ENCODE results near the gene PSMC3IP. TPM values are rescaled to one million over a fixed set of nuclear protein-coding genes. Genes with fewer than 3 reads are reported as not detected.
A peak's percentile ranks its signal among the peaks of the same experiment; 100 is the strongest.
"Not testable (repeated sequence)": the region's sequence is repeated elsewhere in the genome, so short reads cannot be mapped to it uniquely, and the experiment has no call there.

The PSMC3IP gene
- total and polyA plus RNA-seq, 2 donors (not counting 3 experiments of a cell fraction or from before 2014, with no cell fraction given) = 5.9 to 19.3 TPM

DNA sequence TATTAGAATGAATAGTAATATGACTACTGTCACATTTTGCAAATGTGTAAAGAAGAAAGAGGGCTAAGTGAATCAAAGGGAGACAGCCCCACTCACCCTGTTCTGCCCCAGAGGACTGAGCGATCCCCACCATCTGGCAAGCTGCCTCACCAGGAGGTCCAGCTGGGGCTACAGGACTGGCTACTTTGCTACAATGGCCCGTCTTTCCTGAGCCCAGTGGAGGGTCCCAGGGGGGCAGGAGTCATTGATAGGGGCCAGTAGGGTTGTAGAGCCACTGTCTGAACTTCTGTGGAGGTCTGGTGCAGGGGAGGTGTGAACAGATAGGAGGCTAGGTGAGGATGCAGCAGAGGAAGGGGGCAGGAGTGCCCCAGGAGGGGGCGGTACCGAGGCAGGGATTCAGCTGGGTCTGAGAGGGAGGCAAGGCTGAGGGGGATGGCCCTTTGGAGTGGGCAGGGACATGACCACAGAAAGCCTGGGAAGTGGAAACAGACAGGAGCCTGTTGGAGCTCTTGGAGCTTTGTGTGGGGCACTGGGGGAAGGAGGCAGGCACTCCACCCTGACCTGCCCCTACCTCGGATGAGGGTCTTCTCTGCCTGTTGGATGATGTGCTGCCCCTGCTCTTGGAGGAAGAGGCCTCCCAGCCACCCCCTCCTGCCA is 21.4 kb downstream of the PSMC3IP start:
- H3K9ac ChIP-seq (replicated peaks; ENCODE audit: extremely low read depth, insufficient read depth, low read length); POLR2A ChIA-PET; dilution Hi-C loops (cut with MboI; ENCODE audit: extremely low pct_ligation_motif_present, low sequenced_read_pairs); FAIRE-seq; H2AFZ ChIP-seq (ENCODE audit: low read depth, low read length); H3K9me1 ChIP-seq (replicated peaks; ENCODE audit: control insufficient read depth, extremely low read depth, insufficient read depth, low read length); H3K4me3 ChIP-seq (replicated peaks in 1 of 3; ENCODE audit: insufficient read depth in 1 of 3, low read depth in 1 of 3, low read length in 3 of 3); H3K36me3 ChIP-seq (ENCODE audit: control insufficient read depth in 2 of 2, extremely low read depth in 1 of 2, insufficient read depth in 2 of 2, low read length in 2 of 2); BruUV-seq (replicated peaks); H3K27ac ChIP-seq (ENCODE audit: insufficient read depth, low read depth, low read length); H3K9me3 ChIP-seq (replicated peaks; ENCODE audit: control insufficient read depth, insufficient read depth, low read length); DNase-seq (ENCODE audit: low read depth, low spot score); H3K4me2 ChIP-seq (ENCODE audit: insufficient read depth, low read length); H4K20me1 ChIP-seq (replicated peaks; ENCODE audit: control insufficient read depth, extremely low read depth, insufficient read depth, low read length); H3K27me3 ChIP-seq (ENCODE audit: control insufficient read depth in 2 of 2, insufficient read depth in 2 of 2, low read length in 2 of 2): not testable (repeated sequence)
- Histone ChIP-seq H3K4me1 (ENCODE audit: control insufficient read depth, extremely low read depth, insufficient read depth, low read length) (peaks cover 14% of the 10 kb centered on the region), H3K79me2 (ENCODE audit: control insufficient read depth, insufficient read depth, low read length) (peaks cover 17% of the 10 kb centered on the region)
- TF ChIP-seq, protein P1, sequence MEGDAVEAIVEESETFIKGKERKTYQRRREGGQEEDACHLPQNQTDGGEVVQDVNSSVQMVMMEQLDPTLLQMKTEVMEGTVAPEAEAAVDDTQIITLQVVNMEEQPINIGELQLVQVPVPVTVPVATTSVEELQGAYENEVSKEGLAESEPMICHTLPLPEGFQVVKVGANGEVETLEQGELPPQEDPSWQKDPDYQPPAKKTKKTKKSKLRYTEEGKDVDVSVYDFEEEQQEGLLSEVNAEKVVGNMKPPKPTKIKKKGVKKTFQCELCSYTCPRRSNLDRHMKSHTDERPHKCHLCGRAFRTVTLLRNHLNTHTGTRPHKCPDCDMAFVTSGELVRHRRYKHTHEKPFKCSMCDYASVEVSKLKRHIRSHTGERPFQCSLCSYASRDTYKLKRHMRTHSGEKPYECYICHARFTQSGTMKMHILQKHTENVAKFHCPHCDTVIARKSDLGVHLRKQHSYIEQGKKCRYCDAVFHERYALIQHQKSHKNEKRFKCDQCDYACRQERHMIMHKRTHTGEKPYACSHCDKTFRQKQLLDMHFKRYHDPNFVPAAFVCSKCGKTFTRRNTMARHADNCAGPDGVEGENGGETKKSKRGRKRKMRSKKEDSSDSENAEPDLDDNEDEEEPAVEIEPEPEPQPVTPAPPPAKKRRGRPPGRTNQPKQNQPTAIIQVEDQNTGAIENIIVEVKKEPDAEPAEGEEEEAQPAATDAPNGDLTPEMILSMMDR (IDR thresholded peaks at IDR 0.05; ENCODE audit: extremely low read depth in 1 of 2, insufficient read depth in 1 of 2, low read depth in 1 of 2, low read length in 2 of 2) = peak; percentile 11 to 13
- intact Hi-C loops (cut with micrococcal nuclease) = loop anchor here (2.0 kb wide), 1 partner anchor 19 kb away; the partner anchor contains the start of gene NAGLU
- CTCF ChIA-PET = interaction anchor here (1.2 kb wide), 1 partner anchor 236 kb away, joined by 3 read pairs; no protein-coding TSS in a partner anchor

DNA sequence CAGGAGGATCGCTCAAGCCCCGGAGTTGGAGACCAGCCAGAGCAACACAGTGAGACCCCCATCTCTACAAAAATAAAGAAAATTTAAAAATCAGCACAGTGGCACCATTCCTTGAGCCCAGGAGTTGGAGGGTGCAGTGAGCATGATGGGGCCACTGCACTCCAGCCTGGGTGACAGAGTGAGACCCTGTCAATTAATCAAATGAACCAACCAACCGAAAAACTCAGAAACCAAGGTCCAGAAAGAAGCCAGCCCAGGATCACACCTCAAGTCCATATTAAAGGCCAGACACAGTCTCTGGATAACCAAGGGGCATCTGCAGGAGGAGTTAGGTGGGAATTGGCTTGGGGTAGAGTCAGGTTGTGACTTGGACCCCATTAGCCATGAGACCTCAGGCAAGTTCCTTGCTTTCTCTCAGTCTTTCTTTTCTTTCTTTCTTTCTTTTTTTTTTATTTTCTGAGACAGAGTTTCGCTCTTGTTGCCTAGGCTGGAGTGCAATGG is 22.4 kb downstream of the PSMC3IP start:
- Histone ChIP-seq H2AFZ (ENCODE audit: low read depth, low read length) (peak overlapping the region; percentile 40), H3K79me2 (ENCODE audit: control insufficient read depth, insufficient read depth, low read length) (peaks cover 17% of the 10 kb centered on the region), H3K36me3 (ENCODE audit: control insufficient read depth in 2 of 2, extremely low read depth in 1 of 2, insufficient read depth in 2 of 2, low read length in 2 of 2) (no peaks in the 10 kb centered on the region), H3K27ac (ENCODE audit: insufficient read depth, low read depth, low read length) (peak overlapping the region; percentile 77), H3K9me3 (replicated peaks; ENCODE audit: control insufficient read depth, insufficient read depth, low read length) (no peaks in the 10 kb centered on the region), H3K27me3 (ENCODE audit: control insufficient read depth in 2 of 2, insufficient read depth in 2 of 2, low read length in 2 of 2) (no peaks in the 10 kb centered on the region), H3K4me1 (ENCODE audit: control insufficient read depth, extremely low read depth, insufficient read depth, low read length) (peaks cover 14% of the 10 kb centered on the region), H3K9me1 (replicated peaks; ENCODE audit: control insufficient read depth, extremely low read depth, insufficient read depth, low read length) (no peaks in the 10 kb centered on the region), H3K9ac (replicated peaks; ENCODE audit: extremely low read depth, insufficient read depth, low read length) (peak overlapping the region; percentile 92), H3K4me3 (replicated peaks in 1 of 3; ENCODE audit: insufficient read depth in 1 of 3, low read depth in 1 of 3, low read length in 3 of 3) (peak overlapping the region; percentile 51 to 65 (median 52)), H4K20me1 (replicated peaks; ENCODE audit: control insufficient read depth, extremely low read depth, insufficient read depth, low read length) (no peaks in the 10 kb centered on the region), H3K4me2 (ENCODE audit: insufficient read depth, low read length) (peak overlapping the region; percentile 94)
- dilution Hi-C loops (cut with MboI; ENCODE audit: extremely low pct_ligation_motif_present, low sequenced_read_pairs) = no loop called here
- intact Hi-C loops (cut with micrococcal nuclease) = loop anchor here (2.0 kb wide), 1 partner anchor 18 kb away; the partner anchor contains the start of gene NAGLU
- ChIA-PET CTCF (interaction anchor here (1.2 to 1.6 kb wide), 3 partner anchors 35 to 236 kb away, joined by 3 to 4 read pairs (median 3); no protein-coding TSS in a partner anchor), POLR2A (no interaction called here)
- no peak for DNase-seq (ENCODE audit: low read depth, low spot score)
- FAIRE-seq = no peak
- TF ChIP-seq, protein P2, sequence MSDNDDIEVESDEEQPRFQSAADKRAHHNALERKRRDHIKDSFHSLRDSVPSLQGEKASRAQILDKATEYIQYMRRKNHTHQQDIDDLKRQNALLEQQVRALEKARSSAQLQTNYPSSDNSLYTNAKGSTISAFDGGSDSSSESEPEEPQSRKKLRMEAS (IDR thresholded peaks at IDR 0.05; ENCODE audit: insufficient read depth, insufficient read length) = no peak
- TF ChIP-seq EZH2 (IDR thresholded peaks at IDR 0.05; ENCODE audit: borderline replicate concordance, low read depth, low read length, severe bottlenecking) = no peak
- TF ChIP-seq, protein P1 (IDR thresholded peaks at IDR 0.05; ENCODE audit: extremely low read depth in 1 of 2, insufficient read depth in 1 of 2, low read depth in 1 of 2, low read length in 2 of 2) = no peak
- no peak for TF ChIP-seq POLR2AphosphoS5 (IDR thresholded peaks at IDR 0.05; ENCODE audit: insufficient read depth, low read depth, low read length)
- no peak for TF ChIP-seq FOS (IDR thresholded peaks at IDR 0.05; ENCODE audit: borderline replicate concordance, insufficient read depth, low read length)
- TF ChIP-seq GATA2 (IDR thresholded peaks at IDR 0.05; ENCODE audit: insufficient read depth, insufficient read length, low read depth, low read length) = no peak
- TF ChIP-seq POLR2A (IDR thresholded peaks at IDR 0.05; ENCODE audit: low read depth, low read length) = no peak
- no peak for TF ChIP-seq MYC (IDR thresholded peaks at IDR 0.05; ENCODE audit: low read depth, low read length)
- TF ChIP-seq JUN (IDR thresholded peaks at IDR 0.05; ENCODE audit: borderline replicate concordance, insufficient read depth, insufficient read length, low read depth) = no peak
- TSS peak; percentile 91 for BruUV-seq (replicated peaks)

All from endothelial cell of umbilical vein (primary cell).